ENCODE measurements around the gene NME2.
"Not testable (repeated sequence)": the region's sequence is repeated elsewhere in the genome, so short reads cannot be mapped to it uniquely, and the experiment has no call there.

NME2 gene

DNA sequence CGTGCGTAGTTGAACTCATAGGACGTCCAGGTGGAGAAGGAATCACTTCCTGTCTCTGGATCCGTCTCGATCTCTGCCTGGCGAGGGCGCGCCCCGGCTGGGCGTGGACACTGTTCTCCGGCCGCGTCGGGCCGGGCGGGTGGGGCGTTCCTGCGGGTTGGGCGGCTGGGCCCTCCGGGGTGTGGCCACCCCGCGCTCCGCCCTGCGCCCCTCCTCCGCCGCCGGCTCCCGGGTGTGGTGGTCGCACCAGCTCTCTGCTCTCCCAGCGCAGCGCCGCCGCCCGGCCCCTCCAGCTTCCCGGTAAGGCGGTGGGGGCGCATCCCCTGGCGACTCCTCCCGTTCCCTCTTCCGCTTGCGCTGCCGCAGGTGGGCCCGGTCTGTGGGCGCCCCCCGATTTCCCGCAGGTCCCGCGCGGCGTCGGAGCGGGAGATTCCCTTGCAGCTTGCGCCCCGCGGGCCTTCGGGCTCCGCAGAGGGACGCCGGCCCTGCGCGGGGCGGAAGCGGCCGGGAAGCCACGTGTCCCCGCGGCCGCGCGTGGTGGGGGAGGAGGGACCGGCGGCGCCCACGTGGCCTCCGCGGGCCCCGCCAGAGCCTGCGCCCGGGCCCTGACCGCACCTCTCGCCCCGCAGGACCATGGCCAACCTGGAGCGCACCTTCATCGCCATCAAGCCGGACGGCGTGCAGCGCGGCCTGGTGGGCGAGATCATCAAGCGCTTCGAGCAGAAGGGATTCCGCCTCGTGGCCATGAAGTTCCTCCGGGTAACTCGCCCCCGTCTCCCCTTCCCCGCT lies at the start of gene NME2:
Gene NME2 (plus strand): TSS at position 214 of the 789 bp plus-strand sequence. CDS start 420 bp downstream, at position 634.
- DNase-seq (ENCODE audit: low spot score): peak; percentile 84

DNA sequence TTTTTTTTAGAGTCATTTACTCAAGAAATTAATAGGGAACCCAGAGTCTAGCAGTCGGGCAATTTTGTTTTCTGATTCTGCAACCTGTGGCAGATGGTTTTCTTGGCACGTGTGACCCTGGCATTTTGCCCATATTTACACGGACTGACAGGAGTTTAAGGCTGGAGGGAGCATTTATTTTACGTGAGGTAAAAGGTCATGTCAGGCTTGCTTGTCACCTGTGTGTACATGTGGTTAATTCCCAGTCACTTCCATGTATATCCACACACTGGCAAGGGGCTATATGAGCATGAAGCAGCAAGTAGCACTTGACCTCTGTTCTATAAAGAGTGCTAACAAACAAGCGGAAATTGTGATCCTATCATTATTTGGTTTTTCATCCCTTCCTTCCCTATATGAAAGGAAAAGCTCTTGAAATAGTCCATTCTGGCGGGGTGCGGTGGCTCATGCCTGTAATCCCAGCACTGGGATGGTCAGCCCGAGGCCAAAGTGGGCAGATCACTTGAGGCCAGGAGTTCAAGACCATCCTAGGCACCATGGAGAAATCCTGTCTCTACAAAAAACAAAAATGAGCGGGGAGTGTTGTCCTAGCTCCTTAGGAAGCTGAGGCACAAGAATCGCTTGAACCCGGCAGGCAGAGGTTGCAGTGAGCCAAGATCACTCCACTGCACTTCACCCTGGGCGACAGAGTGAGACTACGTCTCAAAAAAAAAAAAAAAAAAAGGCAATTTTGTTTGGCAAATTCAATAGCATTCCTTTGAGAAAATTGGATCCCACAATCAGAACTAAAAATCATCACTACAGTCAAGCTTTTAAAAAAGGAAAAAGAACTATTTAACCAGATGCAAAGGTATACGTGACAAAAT lies 47.6 kb upstream of the NME2 start:
- peak; percentile 23 for DNase-seq (ENCODE audit: low spot score)

DNA sequence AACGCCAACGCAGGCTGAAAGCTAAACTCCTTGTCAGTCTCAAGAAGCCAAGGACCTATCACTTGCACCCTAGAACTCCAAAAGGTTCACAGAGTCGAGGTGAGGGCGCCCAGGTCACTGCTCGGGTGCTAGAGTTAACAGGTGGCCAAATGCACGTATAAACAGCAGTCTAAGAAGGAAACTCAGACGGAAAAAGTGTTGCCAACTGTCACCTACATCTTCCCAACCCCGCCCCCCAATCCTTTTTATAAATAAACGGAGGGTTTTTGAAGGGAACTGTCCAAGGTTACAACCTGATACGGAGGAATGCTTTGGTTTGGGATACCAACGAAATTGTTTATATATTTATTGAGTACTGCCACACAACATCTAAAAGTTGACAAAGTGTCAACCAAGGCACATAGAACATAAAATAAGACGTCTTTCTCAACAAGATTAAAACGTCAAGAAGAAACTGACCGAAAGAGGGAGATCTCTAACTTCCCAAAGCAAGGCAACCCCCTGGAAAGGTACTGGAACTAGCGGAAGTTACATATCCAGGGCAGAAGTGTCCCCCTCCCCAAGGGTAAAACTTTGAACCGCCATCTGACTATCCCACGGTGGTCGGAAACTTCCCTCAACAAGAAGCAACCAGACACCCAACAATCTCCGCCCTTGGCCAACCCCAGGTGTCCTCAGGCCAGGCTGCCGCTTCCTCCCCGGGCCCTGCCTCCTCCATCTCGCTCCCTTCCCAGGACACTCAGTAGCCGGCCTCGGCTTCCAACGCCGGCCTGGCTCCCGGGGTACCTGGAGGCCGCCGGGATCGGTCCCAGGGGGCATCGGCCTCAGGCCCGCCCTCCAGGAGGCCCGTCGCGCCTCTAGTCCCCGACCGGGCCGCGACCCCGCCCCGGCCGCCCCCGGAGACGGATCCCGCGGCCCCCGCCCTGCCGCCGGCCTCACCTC lies 46.5 kb upstream of the NME2 start:
- DNase-seq (ENCODE audit: low spot score): peak; percentile 42

DNA sequence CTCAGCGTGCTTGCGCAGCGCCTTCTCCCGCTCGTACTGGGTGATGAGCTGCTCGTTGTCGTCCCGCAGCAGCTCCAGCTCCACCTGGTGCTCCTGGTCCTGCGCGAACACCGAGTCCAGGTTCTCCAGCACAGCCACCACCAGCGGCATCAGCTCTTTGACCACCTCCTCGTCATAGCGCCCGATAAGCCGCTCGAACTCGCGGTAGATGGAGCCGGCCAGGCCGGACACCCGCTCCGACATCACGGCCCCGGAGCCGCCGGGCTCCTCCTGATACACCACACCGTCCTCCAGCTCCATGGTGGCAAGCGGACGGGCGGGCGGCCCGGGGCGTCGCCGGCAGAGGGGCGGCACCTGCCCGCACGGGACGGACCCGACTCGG lies 45.9 kb upstream of the NME2 start:
- DNase-seq (ENCODE audit: low spot score): peak; percentile 66

DNA sequence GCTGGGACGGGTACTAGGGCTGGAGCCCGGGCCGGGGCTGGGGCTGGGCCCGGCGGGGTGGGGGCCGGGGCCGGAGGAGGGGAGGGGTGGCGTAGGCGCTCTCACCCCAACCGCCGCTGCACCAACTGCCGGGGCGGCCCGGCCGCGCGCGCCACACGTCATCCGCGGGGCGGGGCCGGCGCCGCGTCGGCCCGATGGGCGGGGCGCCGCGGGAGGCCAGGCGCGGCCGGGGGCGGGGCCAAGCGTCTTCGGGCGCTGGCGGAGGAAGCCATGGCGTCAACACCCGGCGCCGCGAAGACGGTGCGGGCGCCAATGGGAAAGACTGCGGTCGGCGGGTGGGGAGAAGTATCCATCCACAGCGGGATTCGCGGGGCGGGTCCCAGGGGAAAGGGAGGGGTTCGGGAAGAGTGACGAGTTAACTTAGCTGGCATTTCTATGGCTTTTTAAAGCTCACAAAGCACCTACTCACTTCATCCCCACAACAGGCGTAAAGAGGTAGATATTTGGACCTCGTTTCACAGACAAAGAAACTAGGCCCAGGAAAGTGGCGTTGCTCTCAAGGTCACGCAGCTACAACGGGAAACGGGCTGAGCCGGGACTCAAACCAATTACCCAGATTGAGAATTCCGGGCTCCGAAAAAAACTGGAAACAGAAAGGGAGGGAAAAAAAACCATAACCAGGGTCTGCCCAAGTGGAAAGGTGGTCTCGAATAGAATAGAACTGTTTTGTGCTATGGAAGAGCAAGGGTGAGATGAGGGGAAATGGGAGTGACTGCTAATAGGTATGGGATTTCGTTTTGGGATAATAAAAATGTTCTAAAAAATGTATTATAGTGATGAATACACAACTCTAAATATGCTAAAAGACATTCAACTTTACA lies 45.2 kb upstream of the NME2 start, which contains the start of gene SPAG9:
Gene SPAG9 (minus strand): TSS at position 130 of the 881 bp plus-strand sequence. CDS start 212 bp downstream, outside the sequence.
- DNase-seq (ENCODE audit: low spot score): peak; percentile 96

DNA sequence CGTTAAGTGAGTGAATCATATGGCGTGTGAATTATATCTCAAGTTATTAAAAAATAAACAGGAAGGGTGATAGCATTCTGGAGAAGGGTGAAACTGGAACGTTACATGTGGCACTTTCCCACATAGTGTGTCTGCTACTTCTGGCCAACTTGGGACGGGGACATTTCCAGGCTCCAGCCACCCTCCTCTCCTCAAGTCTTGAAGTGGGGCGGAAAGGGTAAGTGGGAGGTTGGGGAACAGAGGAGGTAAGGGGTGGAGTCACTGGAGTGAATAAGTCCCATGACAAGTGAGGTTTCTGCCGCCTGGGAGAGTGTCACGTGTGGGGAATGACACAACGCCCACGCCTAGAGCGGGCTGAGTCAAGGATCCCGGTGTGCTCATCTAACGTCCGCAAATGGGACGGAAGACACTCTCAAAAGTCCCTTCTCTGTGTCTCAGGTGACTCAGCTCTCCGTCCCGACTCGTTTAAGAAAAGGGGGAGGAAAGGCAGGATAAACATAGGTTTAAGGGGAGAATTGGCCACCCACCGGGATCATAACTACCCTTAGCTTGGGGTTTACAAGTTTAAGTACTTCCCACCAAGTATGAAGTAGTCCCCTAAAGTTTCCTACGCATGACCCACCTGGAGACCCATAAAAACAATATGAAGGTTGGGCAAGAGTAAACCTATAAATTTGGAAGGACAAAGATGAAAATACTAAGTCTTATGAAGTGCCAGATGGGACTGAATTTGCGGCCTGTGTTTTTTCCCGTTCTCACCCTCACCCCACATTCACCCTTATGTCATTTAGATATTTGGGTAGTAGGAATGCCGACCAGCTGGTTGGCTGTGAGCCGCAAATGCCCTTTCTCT lies 44.4 kb upstream of the NME2 start:
- DNase-seq (ENCODE audit: low spot score): peak; percentile 83

DNA sequence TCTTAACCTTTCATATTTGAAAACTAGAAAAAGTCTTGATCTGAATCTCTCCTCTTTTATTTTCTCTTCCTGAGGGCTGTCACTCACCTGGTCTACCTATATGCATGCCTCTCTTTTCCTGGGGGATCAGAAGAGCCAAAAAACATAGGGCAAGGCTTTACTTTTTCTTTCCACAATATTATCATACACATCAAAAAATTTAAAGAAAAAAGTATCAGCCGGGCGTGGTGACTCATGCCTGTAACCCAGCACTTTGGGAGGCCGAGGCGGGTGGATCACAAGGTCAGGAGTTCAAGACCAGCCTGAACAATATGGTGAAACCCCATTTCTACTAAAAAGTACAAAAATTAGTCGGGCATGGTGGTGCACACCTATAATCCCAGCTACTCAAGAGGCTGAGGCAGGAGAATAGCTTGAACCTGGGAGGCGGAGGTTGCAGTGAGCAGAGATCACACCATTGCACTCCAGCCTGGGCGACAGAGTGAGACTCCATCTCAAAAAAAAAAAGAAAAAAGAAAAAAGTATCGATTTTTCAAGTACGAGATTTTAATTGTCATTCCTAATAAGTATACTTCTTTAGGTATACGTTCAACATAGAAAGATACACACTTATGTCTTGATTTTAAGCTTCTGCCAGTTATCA lies 43.6 kb upstream of the NME2 start:
- DNase-seq (ENCODE audit: low spot score): not testable (repeated sequence)

DNA sequence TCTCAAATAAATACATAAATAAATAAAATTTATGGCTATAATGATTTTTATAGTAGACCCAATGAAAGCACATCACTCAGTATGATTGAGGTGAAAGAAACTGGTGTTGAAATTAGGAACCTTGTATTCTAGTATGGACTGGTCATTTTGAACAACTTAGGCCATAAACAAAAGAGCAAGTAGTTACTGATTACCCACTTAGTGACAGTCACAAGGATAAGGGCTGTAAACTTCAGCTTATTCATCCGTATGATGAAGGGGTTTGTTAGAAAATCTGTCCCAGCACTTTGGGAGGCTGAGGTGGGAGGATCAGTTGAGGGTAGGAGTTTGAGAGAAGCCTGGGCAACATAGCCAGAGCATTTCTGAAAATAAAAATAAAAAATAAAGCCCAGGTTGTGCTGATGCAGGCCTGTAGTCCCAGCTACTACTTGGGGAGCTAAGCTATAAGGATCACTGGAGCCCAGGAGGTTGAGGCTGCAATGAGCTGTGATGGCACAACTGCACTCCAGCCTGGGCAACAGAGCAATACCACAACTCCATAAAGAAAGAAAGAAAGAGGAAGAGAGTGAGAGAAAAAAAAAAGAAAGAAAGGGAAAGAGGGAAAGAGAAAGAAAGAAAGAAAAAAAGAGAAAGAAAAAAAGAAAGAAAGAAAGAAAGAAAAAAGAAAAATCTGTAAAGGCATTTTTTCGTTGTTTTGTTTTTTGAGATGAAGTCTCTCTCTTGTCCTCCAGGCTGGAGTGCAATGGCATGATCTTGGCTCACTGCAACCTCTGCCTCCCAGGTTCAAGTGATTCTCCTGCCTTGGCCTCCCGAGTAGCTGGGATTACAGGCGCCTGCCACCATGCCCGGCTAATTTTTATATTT lies 41.3 kb upstream of the NME2 start:
- no peak for DNase-seq (ENCODE audit: low spot score)

DNA sequence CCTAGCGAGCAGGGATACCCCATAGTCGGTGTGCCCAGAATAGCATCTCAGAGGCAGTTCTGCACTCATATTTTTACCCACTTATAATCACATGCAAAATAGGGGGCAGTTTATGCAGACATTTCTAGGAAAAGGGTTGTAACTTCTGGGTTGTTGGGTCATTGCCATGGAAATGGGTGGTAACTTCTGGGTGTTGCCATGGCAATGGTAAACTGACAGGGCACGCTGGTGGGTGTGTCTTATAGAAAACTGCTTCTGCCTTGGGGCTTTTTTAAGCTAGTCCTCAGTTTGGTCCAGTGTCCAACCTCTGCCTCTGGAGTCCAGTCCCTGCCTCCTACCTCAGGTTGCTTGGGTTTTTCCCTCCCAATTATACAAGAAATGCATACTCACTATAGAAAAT lies 38.1 kb upstream of the NME2 start:
- no peak for DNase-seq (ENCODE audit: low spot score)

DNA sequence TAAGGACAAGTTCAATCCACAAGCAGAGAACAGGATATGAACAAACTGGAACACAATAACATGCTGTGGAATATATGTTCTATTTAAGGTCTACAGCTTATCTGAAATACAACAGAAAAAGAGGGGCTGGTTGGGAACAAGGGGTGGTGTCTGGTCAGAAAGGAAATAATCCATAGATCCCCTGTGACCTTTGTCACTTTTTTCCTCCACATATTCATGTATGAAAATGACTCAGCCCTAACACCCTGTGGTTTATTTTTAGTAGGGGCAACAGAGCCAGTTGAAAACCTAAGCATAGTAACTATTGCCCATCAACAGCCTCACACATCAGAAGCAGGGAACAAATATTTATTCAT lies 33.3 kb upstream of the NME2 start:
- no peak for DNase-seq (ENCODE audit: low spot score)

DNA sequence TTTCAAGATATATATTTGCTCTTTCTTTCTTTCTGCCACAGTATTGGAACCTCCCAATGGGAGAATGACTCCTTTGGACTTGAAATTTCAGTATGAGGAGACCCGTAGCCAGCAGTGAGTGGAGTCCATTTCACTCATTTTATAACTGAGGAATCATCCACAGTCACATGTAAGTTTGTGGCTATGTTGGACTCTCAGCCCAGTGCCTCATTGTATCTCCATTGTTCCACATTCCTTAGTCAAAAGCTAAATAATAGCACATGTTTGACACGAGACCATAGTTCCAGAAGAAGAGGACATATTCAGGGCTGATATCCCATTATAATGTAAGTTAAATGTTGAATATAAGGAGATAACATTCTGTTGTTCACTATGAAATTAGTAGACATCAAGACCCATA lies 32.8 kb upstream of the NME2 start:
- no peak for DNase-seq (ENCODE audit: low spot score)

DNA sequence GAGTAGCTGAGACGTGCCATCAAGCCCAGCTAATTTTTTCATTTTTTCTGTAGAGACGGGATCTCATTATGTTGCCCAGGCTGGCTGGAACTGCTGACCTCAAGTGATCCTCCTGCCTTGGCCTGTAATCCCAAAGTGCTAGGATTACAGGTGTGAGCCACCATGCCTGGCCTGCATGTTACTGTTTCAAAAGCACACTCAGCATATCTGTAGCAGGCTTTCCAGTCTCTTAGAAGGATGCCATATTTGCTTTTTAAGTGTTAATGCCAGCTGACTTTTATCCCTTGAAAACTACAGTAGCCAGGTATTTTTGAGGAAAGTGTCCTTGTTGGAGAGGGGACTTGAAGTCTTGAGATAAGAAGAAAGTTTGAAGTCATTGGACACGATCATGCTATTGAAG lies 30.3 kb upstream of the NME2 start:
- DNase-seq (ENCODE audit: low spot score): no peak

DNA sequence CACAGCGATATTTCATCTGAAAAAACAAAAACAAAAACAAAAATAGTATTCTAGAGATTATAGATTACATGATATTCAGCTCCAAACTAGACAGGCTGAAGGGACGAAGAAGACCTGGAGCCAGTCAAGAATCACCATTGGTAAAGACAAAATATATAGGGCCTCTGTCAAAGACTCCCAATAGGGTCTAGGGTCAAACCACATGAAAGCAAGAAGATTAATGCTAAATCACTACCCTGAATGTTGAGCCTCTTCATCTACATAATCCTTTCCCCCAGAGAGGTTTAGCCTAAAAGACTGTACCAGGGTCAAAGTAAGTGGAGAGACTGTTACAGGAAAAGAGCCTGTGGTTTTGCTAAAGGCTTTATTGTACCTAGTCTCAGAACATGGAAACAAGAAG lies 23.6 kb upstream of the NME2 start:
- no peak for DNase-seq (ENCODE audit: low spot score)

DNA sequence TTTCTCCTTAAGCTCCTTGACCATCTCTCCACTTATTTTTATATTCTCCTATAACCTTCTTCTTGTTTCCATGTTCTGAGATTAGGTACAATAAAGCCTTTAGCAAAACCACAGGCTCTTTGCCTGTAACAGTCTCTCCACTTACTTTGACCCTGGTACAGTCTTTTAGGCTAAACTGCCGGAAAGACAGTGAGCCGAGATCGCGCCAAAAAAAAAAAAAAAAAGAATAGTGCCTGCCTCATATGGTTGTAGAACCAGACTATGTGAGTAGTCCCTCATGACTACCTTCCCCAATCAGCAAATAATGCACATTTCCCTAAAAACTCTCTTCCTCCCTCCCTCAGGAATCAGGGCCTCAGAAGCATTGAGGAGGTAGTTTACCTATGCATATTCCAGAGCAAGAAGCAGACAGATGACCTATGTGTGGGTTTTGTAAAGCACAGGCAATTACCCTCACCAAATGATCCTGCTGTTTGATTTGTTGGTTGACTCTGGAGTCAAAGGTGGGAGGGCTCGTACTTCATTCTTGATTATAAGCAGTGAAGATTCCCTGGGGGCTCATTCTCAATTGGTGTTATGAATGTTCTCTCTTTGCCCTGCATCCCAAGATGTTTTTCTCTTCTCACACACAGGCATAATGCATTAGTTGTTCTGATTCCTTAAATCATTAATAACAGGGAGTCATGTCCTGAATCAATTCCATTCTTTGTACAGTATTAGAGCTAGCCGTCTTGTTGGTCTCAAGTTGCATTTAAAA lies 21.8 kb upstream of the NME2 start:
- no peak for DNase-seq (ENCODE audit: low spot score)

DNA sequence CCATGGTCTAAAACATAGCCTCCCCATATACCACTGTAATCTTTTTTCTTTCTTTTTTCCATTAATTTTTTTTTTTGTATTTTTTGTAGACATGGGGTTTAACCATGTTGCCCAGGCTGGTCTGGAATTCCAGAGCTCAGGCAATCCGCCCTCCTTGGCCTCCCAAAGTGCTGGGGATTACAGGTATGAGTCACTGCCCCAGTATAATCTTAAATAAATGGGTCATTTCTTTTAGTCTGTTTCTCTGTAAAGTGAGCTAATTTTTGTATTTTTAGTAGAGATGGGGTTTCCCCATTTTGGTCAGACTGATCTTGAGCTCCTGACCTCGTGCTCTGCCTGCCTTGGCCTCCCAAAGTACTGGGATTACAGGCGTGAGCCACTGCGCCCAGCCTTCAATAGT lies 18.6 kb upstream of the NME2 start:
- DNase-seq (ENCODE audit: low spot score): no peak

DNA sequence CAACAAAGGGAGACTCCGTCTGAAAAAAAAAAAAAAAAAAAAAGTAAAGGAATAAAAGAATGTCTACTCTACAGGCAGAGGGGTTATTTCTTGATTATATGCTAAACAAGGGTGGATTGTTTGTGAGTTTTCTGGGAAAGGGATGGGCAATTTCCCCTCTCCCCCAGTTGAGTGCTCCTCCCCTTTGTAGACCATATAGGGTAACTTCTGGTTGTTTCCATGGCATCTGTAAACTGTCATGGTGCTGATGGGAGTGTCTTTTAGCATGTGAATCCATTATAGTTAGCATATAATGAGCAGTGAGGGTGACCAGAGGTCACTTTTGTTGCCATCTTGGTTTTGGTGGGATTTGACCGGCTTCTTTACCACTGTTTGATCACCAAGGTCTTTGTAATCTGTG lies 17.0 kb upstream of the NME2 start:
- no peak for DNase-seq (ENCODE audit: low spot score)

DNA sequence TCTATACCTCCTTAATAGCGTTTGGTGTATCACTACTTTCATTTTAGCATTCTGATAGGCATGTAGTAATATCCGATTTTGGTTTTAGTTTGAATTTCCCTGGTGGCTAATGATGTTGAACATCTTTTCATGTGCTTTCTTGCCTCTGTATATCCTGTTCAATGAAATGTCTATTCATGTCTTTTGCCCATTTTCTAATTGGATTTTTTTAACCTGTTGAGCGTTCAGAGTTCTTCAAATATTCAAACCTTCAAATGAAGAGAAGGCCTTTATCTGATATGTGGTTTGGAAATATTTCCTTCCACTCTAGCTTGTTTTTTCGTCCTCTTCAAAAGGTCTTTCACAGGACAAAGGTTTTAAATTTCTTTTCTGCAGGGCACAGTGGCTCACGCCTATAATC lies 15.3 kb upstream of the NME2 start:
- DNase-seq (ENCODE audit: low spot score): no peak

DNA sequence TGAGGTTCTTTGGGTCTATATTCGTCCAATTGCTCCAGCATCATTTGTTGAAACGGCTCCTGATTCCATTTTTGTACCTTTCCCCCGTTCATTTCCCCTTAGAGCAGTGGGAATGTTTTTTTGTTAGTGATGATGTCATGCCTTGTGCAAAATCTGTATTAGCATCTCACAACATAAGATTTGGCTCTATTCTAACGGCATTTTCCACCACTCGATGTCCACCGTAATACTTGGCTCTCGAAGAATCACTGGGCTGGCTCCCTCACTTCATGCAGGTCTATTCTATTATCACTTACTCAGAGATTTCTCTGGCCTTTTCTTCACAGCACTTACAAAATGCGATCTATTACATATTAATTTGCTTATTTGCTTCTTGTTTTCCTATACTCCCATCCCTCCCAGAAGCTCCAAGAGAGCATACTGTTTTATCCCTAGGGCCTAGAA lies 13.4 kb upstream of the NME2 start:
- DNase-seq (ENCODE audit: low spot score): peak; percentile 33

All from Ammon's horn (tissue), 1 donor.